ENCODE results near the gene RELA. TPM values are rescaled to one million over a fixed set of nuclear protein-coding genes. Genes with fewer than 3 reads are reported as not detected.

RELA gene
- total and polyA plus RNA-seq, 2 experiments from 2014 or later, result 18.5 to 22.8 TPM

- Mint-ChIP-seq H3K4me1 (peaks cover 16% of the 10 kb centered on the region), H3K36me3 (ENCODE audit: low read depth) (peaks cover 22% of the 10 kb centered on the region), H3K27me3 (ENCODE audit: insufficient read depth, low read depth, poor library complexity) (peaks cover 26% of the 10 kb centered on the region), H3K4me3 (peak within 1 kb of the TSS; percentile 94), H3K9me3 (no peaks in the 10 kb centered on the region; the same call in 2 of the 3 replicates), H3K27ac (peak within 1 kb of the TSS; percentile 98)
- Histone ChIP-seq H3K9me2 (ENCODE audit: insufficient read depth) (no peaks in the 10 kb centered on the region), H3K27me3 (ENCODE audit: insufficient read depth) (no peaks in the 10 kb centered on the region), H2AFZ (no peak within 1 kb of the TSS), H3K4me3 (peak within 1 kb of the TSS; percentile 59), H3K79me2 (replicated peaks; ENCODE audit: insufficient read depth) (peaks cover 28% of the 10 kb centered on the region), H3K4me1 (ENCODE audit: insufficient read depth) (peaks cover 14% of the 10 kb centered on the region; the same call in 1 of the 2 replicates), H3K4me2 (peak within 1 kb of the TSS; percentile 97), H3K27ac (ENCODE audit: low read depth) (peak within 1 kb of the TSS; percentile 74), H4K20me1 (replicated peaks; ENCODE audit: insufficient read depth) (peaks cover 14% of the 10 kb centered on the region), H3F3A (replicated peaks; ENCODE audit: low read depth) (peaks cover 10% of the 10 kb centered on the region), H3K36me3 (ENCODE audit: insufficient read depth) (no peaks in the 10 kb centered on the region; the same call in 1 of the 2 replicates)
- no peak for TF ChIP-seq JUNB (IDR thresholded peaks at IDR 0.05; ENCODE audit: unreplicated experiment)
- TF ChIP-seq ZNF331 (CRISPR knock-in tag; IDR thresholded peaks at IDR 0.05; ENCODE audit: low read depth), result no peak
- TF ChIP-seq REST (IDR thresholded peaks at IDR 0.05; ENCODE audit: unreplicated experiment), result no peak
- TF ChIP-seq NANOG (IDR thresholded peaks at IDR 0.05; ENCODE audit: borderline replicate concordance), result 0 out of 2 replicates have a peak, but pooled peaks have one; percentile 18
- TF ChIP-seq ZNF114 (CRISPR knock-in tag; IDR thresholded peaks at IDR 0.05), result no peak
- no peak for TF ChIP-seq EZH2 (IDR thresholded peaks at IDR 0.05; ENCODE audit: low read depth, unreplicated experiment)
- TF ChIP-seq CREB1 (CRISPR knock-in tag; IDR thresholded peaks at IDR 0.05; ENCODE audit: low read depth), result peak; percentile 95
- TF ChIP-seq ETS1 (IDR thresholded peaks at IDR 0.05), result peak; percentile 96
- TF ChIP-seq, protein P1, sequence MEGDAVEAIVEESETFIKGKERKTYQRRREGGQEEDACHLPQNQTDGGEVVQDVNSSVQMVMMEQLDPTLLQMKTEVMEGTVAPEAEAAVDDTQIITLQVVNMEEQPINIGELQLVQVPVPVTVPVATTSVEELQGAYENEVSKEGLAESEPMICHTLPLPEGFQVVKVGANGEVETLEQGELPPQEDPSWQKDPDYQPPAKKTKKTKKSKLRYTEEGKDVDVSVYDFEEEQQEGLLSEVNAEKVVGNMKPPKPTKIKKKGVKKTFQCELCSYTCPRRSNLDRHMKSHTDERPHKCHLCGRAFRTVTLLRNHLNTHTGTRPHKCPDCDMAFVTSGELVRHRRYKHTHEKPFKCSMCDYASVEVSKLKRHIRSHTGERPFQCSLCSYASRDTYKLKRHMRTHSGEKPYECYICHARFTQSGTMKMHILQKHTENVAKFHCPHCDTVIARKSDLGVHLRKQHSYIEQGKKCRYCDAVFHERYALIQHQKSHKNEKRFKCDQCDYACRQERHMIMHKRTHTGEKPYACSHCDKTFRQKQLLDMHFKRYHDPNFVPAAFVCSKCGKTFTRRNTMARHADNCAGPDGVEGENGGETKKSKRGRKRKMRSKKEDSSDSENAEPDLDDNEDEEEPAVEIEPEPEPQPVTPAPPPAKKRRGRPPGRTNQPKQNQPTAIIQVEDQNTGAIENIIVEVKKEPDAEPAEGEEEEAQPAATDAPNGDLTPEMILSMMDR (conservative IDR thresholded peaks at IDR 0.05; ENCODE audit: low read depth in 2 of 2), result no peak
- TF ChIP-seq, protein P2, sequence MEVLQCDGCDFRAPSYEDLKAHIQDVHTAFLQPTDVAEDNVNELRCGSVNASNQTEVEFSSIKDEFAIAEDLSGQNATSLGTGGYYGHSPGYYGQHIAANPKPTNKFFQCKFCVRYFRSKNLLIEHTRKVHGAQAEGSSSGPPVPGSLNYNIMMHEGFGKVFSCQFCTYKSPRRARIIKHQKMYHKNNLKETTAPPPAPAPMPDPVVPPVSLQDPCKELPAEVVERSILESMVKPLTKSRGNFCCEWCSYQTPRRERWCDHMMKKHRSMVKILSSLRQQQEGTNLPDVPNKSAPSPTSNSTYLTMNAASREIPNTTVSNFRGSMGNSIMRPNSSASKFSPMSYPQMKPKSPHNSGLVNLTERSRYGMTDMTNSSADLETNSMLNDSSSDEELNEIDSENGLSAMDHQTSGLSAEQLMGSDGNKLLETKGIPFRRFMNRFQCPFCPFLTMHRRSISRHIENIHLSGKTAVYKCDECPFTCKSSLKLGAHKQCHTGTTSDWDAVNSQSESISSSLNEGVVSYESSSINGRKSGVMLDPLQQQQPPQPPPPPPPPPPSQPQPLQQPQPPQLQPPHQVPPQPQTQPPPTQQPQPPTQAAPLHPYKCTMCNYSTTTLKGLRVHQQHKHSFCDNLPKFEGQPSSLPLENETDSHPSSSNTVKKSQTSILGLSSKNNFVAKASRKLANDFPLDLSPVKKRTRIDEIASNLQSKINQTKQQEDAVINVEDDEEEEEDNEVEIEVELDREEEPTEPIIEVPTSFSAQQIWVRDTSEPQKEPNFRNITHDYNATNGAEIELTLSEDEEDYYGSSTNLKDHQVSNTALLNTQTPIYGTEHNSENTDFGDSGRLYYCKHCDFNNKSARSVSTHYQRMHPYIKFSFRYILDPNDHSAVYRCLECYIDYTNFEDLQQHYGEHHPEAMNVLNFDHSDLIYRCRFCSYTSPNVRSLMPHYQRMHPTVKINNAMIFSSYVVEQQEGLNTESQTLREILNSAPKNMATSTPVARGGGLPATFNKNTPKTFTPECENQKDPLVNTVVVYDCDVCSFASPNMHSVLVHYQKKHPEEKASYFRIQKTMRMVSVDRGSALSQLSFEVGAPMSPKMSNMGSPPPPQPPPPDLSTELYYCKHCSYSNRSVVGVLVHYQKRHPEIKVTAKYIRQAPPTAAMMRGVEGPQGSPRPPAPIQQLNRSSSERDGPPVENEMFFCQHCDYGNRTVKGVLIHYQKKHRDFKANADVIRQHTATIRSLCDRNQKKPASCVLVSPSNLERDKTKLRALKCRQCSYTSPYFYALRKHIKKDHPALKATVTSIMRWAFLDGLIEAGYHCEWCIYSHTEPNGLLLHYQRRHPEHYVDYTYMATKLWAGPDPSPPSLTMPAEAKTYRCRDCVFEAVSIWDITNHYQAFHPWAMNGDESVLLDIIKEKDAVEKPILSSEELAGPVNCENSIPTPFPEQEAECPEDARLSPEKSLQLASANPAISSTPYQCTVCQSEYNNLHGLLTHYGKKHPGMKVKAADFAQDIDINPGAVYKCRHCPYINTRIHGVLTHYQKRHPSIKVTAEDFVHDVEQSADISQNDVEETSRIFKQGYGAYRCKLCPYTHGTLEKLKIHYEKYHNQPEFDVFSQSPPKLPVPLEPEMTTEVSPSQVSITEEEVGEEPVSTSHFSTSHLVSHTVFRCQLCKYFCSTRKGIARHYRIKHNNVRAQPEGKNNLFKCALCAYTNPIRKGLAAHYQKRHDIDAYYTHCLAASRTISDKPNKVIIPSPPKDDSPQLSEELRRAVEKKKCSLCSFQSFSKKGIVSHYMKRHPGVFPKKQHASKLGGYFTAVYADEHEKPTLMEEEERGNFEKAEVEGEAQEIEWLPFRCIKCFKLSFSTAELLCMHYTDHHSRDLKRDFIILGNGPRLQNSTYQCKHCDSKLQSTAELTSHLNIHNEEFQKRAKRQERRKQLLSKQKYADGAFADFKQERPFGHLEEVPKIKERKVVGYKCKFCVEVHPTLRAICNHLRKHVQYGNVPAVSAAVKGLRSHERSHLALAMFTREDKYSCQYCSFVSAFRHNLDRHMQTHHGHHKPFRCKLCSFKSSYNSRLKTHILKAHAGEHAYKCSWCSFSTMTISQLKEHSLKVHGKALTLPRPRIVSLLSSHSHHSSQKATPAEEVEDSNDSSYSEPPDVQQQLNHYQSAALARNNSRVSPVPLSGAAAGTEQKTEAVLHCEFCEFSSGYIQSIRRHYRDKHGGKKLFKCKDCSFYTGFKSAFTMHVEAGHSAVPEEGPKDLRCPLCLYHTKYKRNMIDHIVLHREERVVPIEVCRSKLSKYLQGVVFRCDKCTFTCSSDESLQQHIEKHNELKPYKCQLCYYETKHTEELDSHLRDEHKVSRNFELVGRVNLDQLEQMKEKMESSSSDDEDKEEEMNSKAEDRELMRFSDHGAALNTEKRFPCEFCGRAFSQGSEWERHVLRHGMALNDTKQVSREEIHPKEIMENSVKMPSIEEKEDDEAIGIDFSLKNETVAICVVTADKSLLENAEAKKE (CRISPR knock-in tag; IDR thresholded peaks at IDR 0.05), result no peak
- no peak for TF ChIP-seq STAT1 (IDR thresholded peaks at IDR 0.05; ENCODE audit: unreplicated experiment)
- TF ChIP-seq POLR2AphosphoS5 (IDR thresholded peaks at IDR 0.05; ENCODE audit: low read depth), result peak; percentile 44
- no peak for TF ChIP-seq EZH2phosphoT487 (IDR thresholded peaks at IDR 0.05; ENCODE audit: unreplicated experiment)
- ATAC-seq, result peak; percentile 76
- DNase-seq (ENCODE audit: low spot score), result peak; percentile 100
Observed at GRCh38 chr11:65615229-65615949, 47.3 kb downstream of the RELA start, which contains the start of gene PCNX3. Gene PCNX3, plus strand, starts transcription at chr11:65615776. Its CDS starts 536 bp downstream, at chr11:65616312.
